H1 (cell line): ENCODE measurements around the gene CCDC86. TPM values are rescaled to one million over a fixed set of nuclear protein-coding genes. Genes with fewer than 3 reads are reported as not detected.

Source experiments
- CTCF ChIA-PET: fragments of 300-600 bp; sonication (Branson Sonifier 250); formaldehyde crosslinking; loops from one replicate; lab custom pipeline; 2021; ENCODE audit not compliant: partially characterized antibody; lab: Charles Lee
- POLR2A ChIA-PET: fragments of 300-600 bp; sonication (Branson Sonifier 250); formaldehyde crosslinking; loops from one replicate; lab custom pipeline; 2021; ENCODE audit warnings: inconsistent platforms; ENCODE audit not compliant: partially characterized antibody; lab: Charles Lee
- DNase-seq, 2 experiments: peaks; one replicate each; pipeline versions ENCODE4 v3.0.0 to v3.0.0-alpha.2; 2010 to 2022; ENCODE audit warnings: low spot score in 2 of 2, low read depth in 1 of 2, mixed read lengths in 1 of 2
- FAIRE-seq: peaks from 2 replicates; lab custom pipeline; 2011; peaks lifted over from hg19 to GRCh38; lab: Jason Lieb, UNC
- H2AFZ ChIP-seq: 2 replicates; pipeline ENCODE4 v1.8.1; 2012; ENCODE audit warnings: low read length, inconsistent platforms
- H2AK5ac ChIP-seq: 2 replicates; pipeline ENCODE4 v1.6.1; 2013; ENCODE audit warnings: low read depth, low read length
- H2BK120ac ChIP-seq: replicated peaks from 2 replicates; pipeline ENCODE3; 2013; ENCODE audit warnings: low read depth, low read length, inconsistent platforms
- H2BK12ac ChIP-seq: 2 replicates; pipeline ENCODE4 v1.6.1; 2013; ENCODE audit warnings: low read depth, low read length
- H2BK15ac ChIP-seq: 2 replicates; pipeline ENCODE4 v1.6.1; 2013; ENCODE audit warnings: low read length
- H2BK20ac ChIP-seq: 2 replicates; pipeline ENCODE4 v1.6.1; 2013; ENCODE audit warnings: low read length
- H2BK5ac ChIP-seq: 2 replicates; pipeline ENCODE4 v1.6.1; 2013; ENCODE audit warnings: low read depth, low read length
- H3K14ac ChIP-seq: 2 replicates; pipeline ENCODE4 v1.6.1; 2013; ENCODE audit warnings: inconsistent platforms; ENCODE audit not compliant: insufficient read length
- H3K18ac ChIP-seq: 2 replicates; pipeline ENCODE4 v1.6.1; 2013; ENCODE audit warnings: low read length; ENCODE audit errors: extremely low read depth
- H3K23ac ChIP-seq: 2 replicates; pipeline ENCODE4 v1.6.1; 2013; ENCODE audit warnings: inconsistent platforms; ENCODE audit not compliant: insufficient read length
- H3K23me2 ChIP-seq: 2 replicates; pipeline ENCODE4 v1.6.1; 2013; ENCODE audit warnings: low read depth, low read length
- H3K27ac ChIP-seq: 2 replicates; pipeline ENCODE4 v1.6.1; 2011; ENCODE audit warnings: low read depth, low read length, inconsistent platforms
- H3K27me3 ChIP-seq, 4 experiments: replicated peaks in 1 of 4; 1 replicate in 1 of 4; 2 replicates in 3 of 4; pipeline versions ENCODE4 v1.6.1 to v1.8.1; 2011 to 2013; ENCODE audit warnings: low read length in 3 of 4, mild to moderate bottlenecking in 3 of 4, inconsistent platforms in 2 of 4, mixed read lengths in 2 of 4, moderate library complexity in 1 of 4; ENCODE audit not compliant: control insufficient read depth in 3 of 4, insufficient read depth in 3 of 4; ENCODE audit errors: extremely low read depth in 1 of 4
- H3K36me3 ChIP-seq, 4 experiments: 2 replicates each; pipeline versions ENCODE4 v1.6.1 to v1.8.1; 2011 to 2013; ENCODE audit warnings: mild to moderate bottlenecking in 4 of 4, low read length in 3 of 4, moderate library complexity in 2 of 4, control low read depth in 1 of 4, inconsistent platforms in 1 of 4; ENCODE audit not compliant: insufficient read depth in 4 of 4, control insufficient read depth in 2 of 4
- H3K4ac ChIP-seq: replicated peaks from 2 replicates; pipeline ENCODE3; 2013; ENCODE audit warnings: low read length, low read depth, mixed read lengths, inconsistent platforms; ENCODE audit not compliant: insufficient read length
- H3K4me1 ChIP-seq, 4 experiments: replicated peaks in 1 of 4; 1 replicate in 1 of 4; 2 replicates in 3 of 4; pipeline versions ENCODE4 v1.6.1 to v1.8.1; 2011 to 2013; ENCODE audit warnings: low read length in 3 of 4, inconsistent platforms in 2 of 4, mixed read lengths in 1 of 4; ENCODE audit not compliant: insufficient read depth in 4 of 4, control insufficient read depth in 3 of 4
- H3K4me2 ChIP-seq, 2 experiments: 2 replicates each; pipeline versions ENCODE4 v1.6.1 to v1.8.1; 2011 to 2013; ENCODE audit warnings: low read depth in 2 of 2, low read length in 2 of 2, control low read depth in 1 of 2, inconsistent platforms in 1 of 2, mild to moderate bottlenecking in 1 of 2; ENCODE audit not compliant: insufficient read depth in 1 of 2
- H3K4me3 ChIP-seq, 4 experiments: fragments of 200-600, 300-600 bp in 1 of 4; sonication (generic), shearing (Covaris generic), sonication (Bioruptor Twin) in 1 of 4; 2 replicates each; pipeline versions ENCODE4 v1.5.1 to v1.8.1; 2011 to 2016; ENCODE audit warnings: low read length in 4 of 4, low read depth in 3 of 4, control low read depth in 2 of 4, inconsistent platforms in 2 of 4, mild to moderate bottlenecking in 2 of 4, mixed read lengths in 1 of 4, moderate library complexity in 1 of 4; ENCODE audit not compliant: insufficient read depth in 2 of 4; ENCODE audit errors: extremely low read depth in 1 of 4
- H3K56ac ChIP-seq: replicated peaks from 2 replicates; pipeline ENCODE3; 2013; ENCODE audit warnings: low read depth, mild to moderate bottlenecking, mixed read lengths, low read length, inconsistent platforms; ENCODE audit not compliant: insufficient read length
- H3K79me1 ChIP-seq: 2 replicates; pipeline ENCODE4 v1.6.1; 2013; ENCODE audit warnings: low read depth, low read length, control low read depth
- H3K79me2 ChIP-seq, 2 experiments: 2 replicates each; pipeline versions ENCODE4 v1.6.1 to v1.8.1; 2012 to 2013; ENCODE audit warnings: low read length in 2 of 2, mild to moderate bottlenecking in 2 of 2, inconsistent platforms in 1 of 2; ENCODE audit not compliant: insufficient read depth in 2 of 2, control insufficient read depth in 1 of 2
- H3K9ac ChIP-seq, 4 experiments: replicated peaks in 1 of 4; 1 replicate in 1 of 4; 2 replicates in 3 of 4; pipeline versions ENCODE4 v1.6.1 to v1.8.1; 2011 to 2013; ENCODE audit warnings: low read depth in 3 of 4, low read length in 3 of 4, control low read depth in 2 of 4, mild to moderate bottlenecking in 2 of 4, moderate library complexity in 2 of 4, inconsistent platforms in 1 of 4; ENCODE audit errors: extremely low read depth in 1 of 4
- H3K9me3 ChIP-seq, 2 experiments: 2 replicates each; pipeline versions ENCODE4 v1.6.1 to v1.8.1; 2012 to 2013; ENCODE audit warnings: mild to moderate bottlenecking in 2 of 2, moderate library complexity in 2 of 2, control low read depth in 1 of 2, inconsistent platforms in 1 of 2, low read depth in 1 of 2, low read length in 1 of 2, mixed read lengths in 1 of 2; ENCODE audit not compliant: insufficient read depth in 2 of 2
- H4K20me1 ChIP-seq, 2 experiments: replicated peaks in 1 of 2; 2 replicates each; pipeline versions ENCODE3 to v1.8.1; 2011 to 2013; ENCODE audit warnings: inconsistent platforms in 2 of 2, low read length in 2 of 2, mild to moderate bottlenecking in 1 of 2; ENCODE audit not compliant: insufficient read depth in 2 of 2, control insufficient read depth in 1 of 2
- H4K5ac ChIP-seq: 2 replicates; pipeline ENCODE4 v1.6.1; 2013; ENCODE audit warnings: low read length, low read depth, mixed read lengths, inconsistent platforms; ENCODE audit not compliant: insufficient read length
- H4K8ac ChIP-seq: 2 replicates; pipeline ENCODE4 v1.8.0; 2013; ENCODE audit warnings: mild to moderate bottlenecking, moderate library complexity, low read length, inconsistent platforms; ENCODE audit not compliant: insufficient read depth; ENCODE audit errors: extremely low read depth
- H4K91ac ChIP-seq: replicated peaks from 2 replicates; pipeline ENCODE3; 2013; ENCODE audit warnings: low read length, mixed read lengths, inconsistent platforms; ENCODE audit not compliant: insufficient read length
- MAFK ChIP-seq: IDR thresholded peaks from 2 replicates; pipeline ENCODE4 v1.6.1; 2012; ENCODE audit warnings: low read depth, mild to moderate bottlenecking, improper control_type of control experiment, low read length
- NANOG ChIP-seq: IDR thresholded peaks from 2 replicates; pipeline ENCODE4 v1.6.1; 2011; ENCODE audit warnings: low read length, low read depth, mild to moderate bottlenecking, inconsistent platforms; ENCODE audit not compliant: insufficient read depth, poor library complexity, severe bottlenecking
- WGBS, 2 experiments: shearing (Covaris generic) in 1 of 2; methylation state at CpG; one replicate each; pipeline versions ENCODE4 v1.1.6 to v1.1.7; 2013 to 2015; ENCODE audit warnings: low lambda C conversion rate in 2 of 2, mixed read lengths in 2 of 2, inconsistent platforms in 1 of 2, low coverage in 1 of 2, missing lambda C conversion rate in 1 of 2; ENCODE audit not compliant: insufficient replicate concordance in 2 of 2, insufficient coverage in 1 of 2, insufficient read length in 1 of 2; ENCODE audit errors: extremely low coverage in 1 of 2, missing lambda C conversion rate in 1 of 2; 5-methylcytosine and 5-hydroxymethylcytosine counted together
- polyA plus RNA-seq, 7 experiments: library from polyadenylated mRNA; depleted of rRNA in 3 of 7; stranded (reverse) in 5 of 7; unstranded in 2 of 7; fragments of >200 nt in 5 of 7; fragments of 200-250 nt in 2 of 7; gene quantifications; 1 replicate in 5 of 7; 2 replicates in 1 of 7; 4 replicates in 1 of 7; pipeline versions ENCODE4 v1.2.1 to v1.2.3, GENCODE V29; 2011 to 2013; ENCODE audit warnings: missing spikeins in 2 of 7, mixed read lengths in 2 of 7
- total RNA-seq: library from RNA; stranded (reverse); fragmentation: NEBNext Ultra II Directional; extraction: Animal tissue kit (Norgen Biotek cat#: 25700); gene quantifications from 2 replicates; pipeline ENCODE4 v1.2.1, GENCODE V29; 2021

Gene CCDC86
- total and polyA plus RNA-seq, 2 of the 8 experiments (the other 6 are each of a cell fraction or from before 2014, with no cell fraction given) = 37.7 to 76.4 TPM

DNA sequence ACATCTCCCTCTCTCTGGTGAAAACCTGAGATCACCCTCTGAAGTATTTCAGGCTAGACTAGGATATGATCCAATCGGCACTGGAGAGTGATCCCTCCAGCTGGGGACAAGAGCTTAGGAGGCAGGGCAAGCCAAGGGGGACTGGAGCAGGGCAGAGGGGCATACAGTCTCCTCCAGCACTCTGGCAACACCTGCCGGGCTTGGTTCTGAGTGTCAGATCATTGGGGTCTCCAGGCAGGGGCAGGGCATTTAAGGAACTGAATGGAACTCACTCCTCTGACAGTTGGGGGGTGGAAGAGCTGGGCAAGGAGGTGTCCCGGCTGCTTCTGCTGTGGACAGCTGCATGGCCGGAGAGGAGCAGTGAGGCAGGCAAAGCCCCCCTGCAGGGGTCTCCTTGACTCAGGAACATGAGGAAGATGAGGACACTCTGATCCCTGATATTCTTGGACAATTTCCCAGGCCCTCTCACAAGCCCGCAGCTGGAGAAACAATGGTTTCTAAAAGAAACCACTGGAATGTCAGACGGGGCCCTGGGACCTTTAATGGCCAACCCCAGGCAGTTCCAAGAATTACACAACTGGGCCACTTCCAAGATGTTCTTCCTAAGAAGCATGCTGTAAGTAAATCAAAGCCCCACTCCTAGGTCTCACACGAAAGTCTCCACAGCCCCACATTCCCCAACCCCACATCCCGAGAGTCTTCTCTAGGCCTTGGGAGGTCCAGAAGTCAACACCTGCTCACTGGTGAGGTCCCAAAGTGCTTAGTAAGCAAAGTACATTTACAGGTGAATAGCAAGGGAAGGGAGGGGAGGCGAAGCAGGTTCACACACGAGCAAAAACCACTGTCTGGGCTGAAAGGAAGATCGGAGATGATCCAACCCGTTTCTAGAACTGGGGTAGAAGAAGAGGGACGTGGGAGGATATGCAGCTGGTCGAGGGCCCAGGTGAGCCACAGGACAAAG lies 1.2 kb upstream of the CCDC86 start:
- Histone ChIP-seq H3K9me3 (no peaks in the 10 kb centered on the region), H3K14ac (no peak overlapping the region), H3K27ac (peak overlapping the region; percentile 67; the same call in 1 of the 2 replicates), H2BK12ac (peak overlapping the region; percentile 89), H3K9ac (peak overlapping the region in 1 of 4 experiments; percentile 25; a peak in 2 of 7 replicates), H3K79me1 (peaks cover 2% of the 10 kb centered on the region), H2AK5ac (peak overlapping the region; percentile 67), H4K5ac (no peak overlapping the region), H3K36me3 (no peaks in the 10 kb centered on the region), H2BK5ac (peak overlapping the region; percentile 83), H4K20me1 (peaks cover 2 to 4% of the 10 kb centered on the region in 2 experiments), H3K18ac (0 out of 2 replicates have a peak overlapping the region, but pooled peaks have one; percentile 62), H2AFZ (peak overlapping the region; percentile 78; the same call in 1 of the 2 replicates), H2BK20ac (no peak overlapping the region), H3K23me2 (peaks cover 11% of the 10 kb centered on the region; the same call in 1 of the 2 replicates)
- FAIRE-seq = no peak
- CTCF ChIA-PET = interaction anchor here (0.8 to 18.0 kb wide), 5 partner anchors 10 to 287 kb away, joined by 3 to 522 read pairs (median 4); partner anchors contain the start of gene PRPF19
- peak; percentile 63 for TF ChIP-seq MAFK
- TF ChIP-seq NANOG = no peak
- TF ChIP-seq, all 59 proteins: peak for 1
- peaks cover 19 to 37% of the 10 kb centered on the region in 2 experiments for H3K79me2 ChIP-seq
- no peaks in the 10 kb centered on the region; a peak in 1 of 7 replicates for H3K27me3 ChIP-seq
- H3K4me3 ChIP-seq = peak overlapping the region in 1 of 4 experiments; percentile 79; a peak in 1 of 8 replicates
- no peak overlapping the region for H2BK120ac ChIP-seq
- H2BK15ac ChIP-seq = peak overlapping the region; percentile 96; the same call in 1 of the 2 replicates
- H3K23ac ChIP-seq = no peak overlapping the region
- peak overlapping the region; percentile 58 to 99; a peak in 1 of 4 replicates for H3K4me2 ChIP-seq
- no peak overlapping the region for H3K56ac ChIP-seq
- peaks cover 0 to 21% (median 7%) of the 10 kb centered on the region in 4 experiments; a peak in 6 of 7 replicates for H3K4me1 ChIP-seq
- H3K4ac ChIP-seq = no peak overlapping the region
- POLR2A ChIA-PET = interaction anchor here (0.7 to 7.3 kb wide), 6 partner anchors 9 to 108 kb away, joined by 3 to 54 read pairs (median 4); partner anchors contain the start of genes PTGDR2 and ZP1
- DNase-seq = no peak
- H4K8ac ChIP-seq = peak overlapping the region; percentile 76
- peak overlapping the region; percentile 75 for H4K91ac ChIP-seq
- WGBS, 2 experiments = 81% methylated on average over 14 of the region's 14 CpGs; no CpG with 5 or more reads in 1 of the 2 experiments
